SK-N-MC (cell line): ENCODE measurements around the gene LILRA5.

Source experiments
- EZH2 ChIP-seq: fragments of 200-600 bp; sonication (generic); IDR thresholded peaks from one replicate; pipeline ENCODE4 v1.6.1; 2017; ENCODE audit warnings: antibody characterized with exemption
- POLR2AphosphoS5 ChIP-seq: IDR thresholded peaks from 2 replicates; pipeline ENCODE4 v1.6.1; 2012; ENCODE audit warnings: mild to moderate bottlenecking, low read depth, low read length, borderline replicate concordance

DNA sequence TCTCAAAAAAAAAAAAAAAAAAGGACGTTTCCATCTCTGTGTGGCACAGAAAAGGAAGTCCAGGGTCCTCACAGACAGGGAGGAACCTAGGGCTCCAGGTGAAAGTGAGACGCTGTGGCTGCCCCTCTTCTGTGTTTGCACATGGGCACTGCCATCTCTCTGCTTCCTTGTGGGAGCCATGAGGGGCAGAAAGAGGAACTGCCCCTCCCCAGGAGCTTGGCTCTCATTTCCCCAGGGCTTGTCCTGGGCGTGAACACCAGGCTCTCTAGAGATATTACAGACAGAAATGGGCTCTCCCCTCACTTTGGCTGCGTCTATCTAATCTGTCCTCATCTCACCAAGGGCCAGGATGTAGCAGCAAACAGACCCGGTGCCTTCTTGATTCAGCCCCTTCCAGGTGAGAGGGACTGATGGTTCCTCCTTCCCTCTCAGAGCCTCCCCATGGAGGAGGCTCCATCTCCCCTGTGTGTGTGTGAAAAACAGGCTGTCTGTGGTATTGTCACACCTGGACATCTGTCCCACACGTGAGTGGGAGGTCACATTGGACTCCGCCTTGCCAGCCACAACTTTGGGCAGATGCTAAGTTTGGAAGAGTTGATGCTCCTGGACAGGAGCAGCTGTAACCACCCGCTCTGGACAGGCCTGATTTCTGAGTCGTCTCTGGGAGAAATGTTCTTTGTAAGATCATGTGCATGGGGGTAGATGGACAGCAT, 26.8 kb upstream of the LILRA5 start:
- TF ChIP-seq EZH2, result no peak
- TF ChIP-seq POLR2AphosphoS5, result no peak
